Parathyroid adenoma (tissue), 2 donors: ENCODE results near the gene CDC42BPG.

ENCODE experiments used
- H2AFZ ChIP-seq: fragments of 300-600 bp; sonication (generic); one replicate; pipeline ENCODE4 v1.7.0; 2017; ENCODE audit warnings: antibody characterized with exemption, mild to moderate bottlenecking
- H3K27ac ChIP-seq: fragments of 300-600 bp; sonication (generic); one replicate; pipeline ENCODE4 v1.7.0; 2017
- H3K27me3 ChIP-seq: fragments of 300-600 bp; sonication (generic); one replicate; pipeline ENCODE4 v1.7.0; 2017; ENCODE audit warnings: low read length; ENCODE audit not compliant: control insufficient read depth, insufficient read depth
- H3K36me3 ChIP-seq: fragments of 300-600 bp; sonication (generic); one replicate; pipeline ENCODE4 v1.7.0; 2017; ENCODE audit warnings: low read length; ENCODE audit not compliant: control insufficient read depth, insufficient read depth
- H3K4me1 ChIP-seq: fragments of 300-600 bp; sonication (generic); one replicate; pipeline ENCODE4 v1.7.0; 2017; ENCODE audit warnings: control low read depth
- H3K4me2 ChIP-seq: fragments of 300-600 bp; sonication (generic); one replicate; pipeline ENCODE4 v1.7.0; 2017; ENCODE audit warnings: low read length
- H3K4me3 ChIP-seq: fragments of 300-600 bp; sonication (generic); one replicate; pipeline ENCODE4 v1.7.0; 2017; ENCODE audit warnings: low read depth, low read length
- H3K79me2 ChIP-seq: fragments of 300-600 bp; sonication (generic); one replicate; pipeline ENCODE4 v1.7.0; 2017; ENCODE audit warnings: control low read depth
- H3K9ac ChIP-seq: fragments of 300-600 bp; sonication (generic); one replicate; pipeline ENCODE4 v1.7.0; 2017; ENCODE audit warnings: mild to moderate bottlenecking
- H3K9me3 ChIP-seq: fragments of 300-600 bp; sonication (generic); one replicate; pipeline ENCODE4 v1.7.0; 2017; ENCODE audit warnings: low read length; ENCODE audit not compliant: control insufficient read depth
- CTCF ChIP-seq: fragments of 300-600 bp; sonication (generic); IDR thresholded peaks from one replicate; pipeline ENCODE4 v1.7.0; 2017; ENCODE audit warnings: antibody characterized with exemption, mild to moderate bottlenecking
- donor health status: primary hyperparathyroidism.

Gene CDC42BPG

GRCh38 chr11:64865286-64866172 lies 21.1 kb upstream of the CDC42BPG start:
- Histone ChIP-seq H3K9ac (no peak overlapping the region), H3K27me3 (no peaks in the 10 kb centered on the region), H3K4me1 (peaks cover 9% of the 10 kb centered on the region)

GRCh38 chr11:64864473-64865285 lies 20.2 kb upstream of the CDC42BPG start:
- Histone ChIP-seq H3K4me3 (no peak overlapping the region), H3K4me2 (no peak overlapping the region), H2AFZ (no peak overlapping the region), H3K4me1 (peaks cover 5% of the 10 kb centered on the region), H3K27ac (peak overlapping the region; percentile 62), H3K79me2 (peaks cover 4% of the 10 kb centered on the region), H3K36me3 (no peaks in the 10 kb centered on the region), H3K27me3 (no peaks in the 10 kb centered on the region), H3K9ac (no peak overlapping the region), H3K9me3 (no peaks in the 10 kb centered on the region)
- no peak for TF ChIP-seq CTCF

More at GRCh38 chr11:64865286-64866172, 21.1 kb upstream of the CDC42BPG start:
- Histone ChIP-seq H3K36me3 (no peaks in the 10 kb centered on the region), H3K27ac (peak overlapping the region; percentile 62), H3K79me2 (peaks cover 4% of the 10 kb centered on the region), H2AFZ (no peak overlapping the region), H3K4me2 (no peak overlapping the region), H3K9me3 (no peaks in the 10 kb centered on the region), H3K4me3 (no peak overlapping the region)
- TF ChIP-seq CTCF: no peak

GRCh38 chr11:64864135-64864472 lies 19.7 kb upstream of the CDC42BPG start:
- Histone ChIP-seq H3K4me1 (peaks cover 5% of the 10 kb centered on the region), H3K4me3 (no peak overlapping the region), H3K27ac (peak overlapping the region; percentile 62), H3K36me3 (no peaks in the 10 kb centered on the region), H3K27me3 (no peaks in the 10 kb centered on the region), H3K9ac (no peak overlapping the region), H2AFZ (no peak overlapping the region), H3K9me3 (no peaks in the 10 kb centered on the region), H3K4me2 (no peak overlapping the region), H3K79me2 (peaks cover 3% of the 10 kb centered on the region)
- no peak for TF ChIP-seq CTCF

- H2AFZ ChIP-seq: no peak overlapping the region
- H3K4me1 ChIP-seq: peaks cover 5% of the 10 kb centered on the region
- no peaks in the 10 kb centered on the region for H3K36me3 ChIP-seq
- no peaks in the 10 kb centered on the region for H3K9me3 ChIP-seq
- H3K27me3 ChIP-seq: no peaks in the 10 kb centered on the region
- no peak for TF ChIP-seq CTCF
- no peaks in the 10 kb centered on the region for H3K79me2 ChIP-seq
- no peak overlapping the region for H3K4me3 ChIP-seq
- H3K27ac ChIP-seq: peak overlapping the region; percentile 62
- no peak overlapping the region for H3K4me2 ChIP-seq
- no peak overlapping the region for H3K9ac ChIP-seq
Observed at GRCh38 chr11:64863391-64864060, 19.1 kb upstream of the CDC42BPG start.
